Stimulated activated CD4-positive, alpha-beta T cell treated with anti-CD3 and anti-CD28 coated beads, Interleukin-1b, Interleukin-23, amount 100 ng/mL, for 24 hours (primary cell): Measurements from ENCODE around the gene CPSF3.
"Not testable (repeated sequence)": the region's sequence is repeated elsewhere in the genome, so short reads cannot be mapped to it uniquely, and the experiment has no call there.

Source experiments
- DNase-seq, 4 experiments: peaks; one replicate each; pipeline ENCODE4 v3.0.0-alpha.2; 2020; ENCODE audit warnings: low read depth in 4 of 4, low spot score in 1 of 4

CPSF3 gene

GRCh38 chr2:9392898-9393765 lies 30.3 kb upstream of the CPSF3 start:
- no peak for DNase-seq

DNA sequence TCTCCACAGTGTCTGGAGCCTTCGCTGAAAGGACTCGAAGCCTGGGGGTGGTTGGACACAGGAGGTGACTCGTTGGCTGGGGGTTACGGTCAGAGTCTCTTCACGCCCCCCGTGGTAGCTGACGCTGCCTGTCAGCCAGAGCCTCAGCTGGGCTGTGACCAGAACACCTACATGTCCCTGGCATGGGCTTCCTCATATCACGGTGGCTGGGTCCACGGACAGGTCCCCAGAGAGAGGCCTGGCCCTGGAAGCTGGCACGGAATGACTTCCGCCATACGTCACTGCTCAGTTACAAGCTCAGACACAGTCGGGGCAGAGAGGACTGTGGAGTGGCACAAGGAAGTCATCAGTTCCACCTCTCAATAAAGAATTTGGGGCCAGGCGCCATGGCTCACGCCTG lies 28.6 kb upstream of the CPSF3 start:
- DNase-seq, result no peak

GRCh38 chr2:9397201-9397600 lies 26.3 kb upstream of the CPSF3 start:
- DNase-seq, result no peak

GRCh38 chr2:9398251-9398650 lies 25.2 kb upstream of the CPSF3 start:
- DNase-seq, result not testable (repeated sequence)

GRCh38 chr2:9398881-9399780 lies 24.3 kb upstream of the CPSF3 start:
- DNase-seq, result no peak

GRCh38 chr2:9400268-9401058 lies 23.0 kb upstream of the CPSF3 start:
- DNase-seq, result no peak

GRCh38 chr2:9401059-9401547 lies 22.4 kb upstream of the CPSF3 start:
- no peak for DNase-seq

- no peak for DNase-seq
Observed at GRCh38 chr2:9401646-9402371, 21.6 kb upstream of the CPSF3 start.

DNA sequence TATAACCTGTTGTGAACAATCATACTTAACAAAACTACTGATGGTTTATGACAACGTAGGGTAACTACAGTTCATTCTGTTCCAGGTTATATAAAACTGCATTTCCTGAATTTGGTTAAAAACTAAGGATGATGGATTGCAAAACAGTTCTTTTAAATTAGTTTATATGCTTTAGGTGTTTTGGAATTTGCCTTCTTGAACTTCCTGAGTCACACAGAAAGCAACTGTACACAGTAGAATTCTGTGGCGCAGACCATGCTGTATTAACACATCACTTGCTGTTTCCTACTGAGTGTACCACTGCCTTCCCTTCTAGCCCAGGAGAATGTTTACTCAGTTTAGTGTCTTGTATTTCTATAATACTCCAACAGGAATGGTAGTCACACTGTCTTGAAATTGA lies 19.5 kb upstream of the CPSF3 start:
- no peak for DNase-seq

DNA sequence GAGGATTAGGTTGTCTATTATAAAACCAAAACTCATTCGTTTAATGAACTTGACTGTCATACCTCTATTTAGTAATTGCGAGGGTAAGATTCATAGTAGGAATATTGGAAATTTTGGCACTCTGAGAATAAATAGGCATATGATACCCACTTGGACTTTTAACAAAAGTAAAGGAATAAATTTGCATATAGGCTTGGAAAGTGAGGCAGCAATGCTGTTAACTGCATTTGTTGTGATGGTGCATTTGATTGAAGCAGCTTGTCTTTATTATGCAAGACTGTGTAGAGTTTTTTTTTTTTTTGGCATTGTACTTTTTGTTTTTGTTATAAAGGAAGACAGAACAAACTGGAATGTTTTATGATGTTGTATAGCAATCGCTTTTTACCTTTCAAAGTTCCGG lies 19.0 kb upstream of the CPSF3 start:
- no peak for DNase-seq

- DNase-seq, result no peak
Observed at GRCh38 chr2:9405636-9406035, 17.8 kb upstream of the CPSF3 start.

GRCh38 chr2:9406529-9407362 lies 16.7 kb upstream of the CPSF3 start:
- no peak for DNase-seq

- no peak for DNase-seq
Observed at GRCh38 chr2:9407363-9407811, 16.1 kb upstream of the CPSF3 start.

- DNase-seq, result no peak
Observed at GRCh38 chr2:9408641-9409151, 14.8 kb upstream of the CPSF3 start.

- no peak for DNase-seq
Observed at GRCh38 chr2:9410108-9410507, 13.3 kb upstream of the CPSF3 start.

GRCh38 chr2:9412781-9413180 lies 10.7 kb upstream of the CPSF3 start:
- DNase-seq, result no peak

GRCh38 chr2:9415516-9416169 lies 7.8 kb upstream of the CPSF3 start:
- no peak for DNase-seq

DNA sequence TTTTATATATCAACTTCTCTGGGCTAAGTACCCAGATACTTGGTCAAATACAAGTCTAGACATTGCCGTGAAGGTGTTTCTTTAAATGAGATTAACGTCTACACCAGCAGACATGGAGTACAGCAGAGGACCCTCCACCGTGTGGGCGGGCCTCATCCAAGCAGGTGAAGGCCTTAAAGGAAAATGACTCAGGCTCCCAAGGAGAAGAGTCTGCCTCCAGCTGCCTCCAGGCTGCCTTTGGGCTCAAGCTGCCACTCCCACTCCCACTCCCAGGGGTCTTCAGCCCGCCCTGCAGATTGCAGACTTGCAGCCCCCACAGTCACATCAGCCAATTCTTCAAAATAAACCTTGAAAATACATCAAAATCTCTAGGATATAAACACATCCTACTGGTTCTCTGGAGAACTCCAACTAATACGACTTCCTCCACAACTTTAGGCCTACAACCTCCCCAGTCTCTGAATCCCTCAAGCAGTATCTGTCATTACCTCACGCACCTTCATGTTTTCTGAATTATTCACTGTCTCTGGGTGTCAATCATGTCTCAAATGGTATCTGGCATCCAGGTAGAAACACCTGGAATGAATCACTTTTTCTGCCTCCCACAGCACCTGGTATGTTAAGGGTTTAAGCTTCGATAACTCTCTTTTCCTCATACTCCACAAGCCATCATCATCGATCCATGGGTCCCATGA lies 7.0 kb upstream of the CPSF3 start:
- no peak for DNase-seq
